Measurements from ENCODE around the gene KCNMA1. TPM values are rescaled to one million over a fixed set of nuclear protein-coding genes. Genes with fewer than 3 reads are reported as not detected.

KCNMA1 gene
- total RNA-seq, 1 donor: 106 TPM

- no peak for DNase-seq (ENCODE audit: low read depth)
- TF ChIP-seq, protein P1, sequence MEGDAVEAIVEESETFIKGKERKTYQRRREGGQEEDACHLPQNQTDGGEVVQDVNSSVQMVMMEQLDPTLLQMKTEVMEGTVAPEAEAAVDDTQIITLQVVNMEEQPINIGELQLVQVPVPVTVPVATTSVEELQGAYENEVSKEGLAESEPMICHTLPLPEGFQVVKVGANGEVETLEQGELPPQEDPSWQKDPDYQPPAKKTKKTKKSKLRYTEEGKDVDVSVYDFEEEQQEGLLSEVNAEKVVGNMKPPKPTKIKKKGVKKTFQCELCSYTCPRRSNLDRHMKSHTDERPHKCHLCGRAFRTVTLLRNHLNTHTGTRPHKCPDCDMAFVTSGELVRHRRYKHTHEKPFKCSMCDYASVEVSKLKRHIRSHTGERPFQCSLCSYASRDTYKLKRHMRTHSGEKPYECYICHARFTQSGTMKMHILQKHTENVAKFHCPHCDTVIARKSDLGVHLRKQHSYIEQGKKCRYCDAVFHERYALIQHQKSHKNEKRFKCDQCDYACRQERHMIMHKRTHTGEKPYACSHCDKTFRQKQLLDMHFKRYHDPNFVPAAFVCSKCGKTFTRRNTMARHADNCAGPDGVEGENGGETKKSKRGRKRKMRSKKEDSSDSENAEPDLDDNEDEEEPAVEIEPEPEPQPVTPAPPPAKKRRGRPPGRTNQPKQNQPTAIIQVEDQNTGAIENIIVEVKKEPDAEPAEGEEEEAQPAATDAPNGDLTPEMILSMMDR (IDR thresholded peaks at IDR 0.05; ENCODE audit: insufficient read depth, low read length): no peak
- no peak overlapping the region for H3K4me3 ChIP-seq (ENCODE audit: low read depth, low read length)
Observed at GRCh38 chr10:77472146-77472545, 165.5 kb downstream of the KCNMA1 start.

- no peak for DNase-seq (ENCODE audit: low read depth)
- no peak overlapping the region for H3K4me3 ChIP-seq (ENCODE audit: low read depth, low read length)
- TF ChIP-seq, protein P1 (IDR thresholded peaks at IDR 0.05; ENCODE audit: insufficient read depth, low read length): no peak
Observed at GRCh38 chr10:77471069-77471536, 166.5 kb downstream of the KCNMA1 start.

DNA sequence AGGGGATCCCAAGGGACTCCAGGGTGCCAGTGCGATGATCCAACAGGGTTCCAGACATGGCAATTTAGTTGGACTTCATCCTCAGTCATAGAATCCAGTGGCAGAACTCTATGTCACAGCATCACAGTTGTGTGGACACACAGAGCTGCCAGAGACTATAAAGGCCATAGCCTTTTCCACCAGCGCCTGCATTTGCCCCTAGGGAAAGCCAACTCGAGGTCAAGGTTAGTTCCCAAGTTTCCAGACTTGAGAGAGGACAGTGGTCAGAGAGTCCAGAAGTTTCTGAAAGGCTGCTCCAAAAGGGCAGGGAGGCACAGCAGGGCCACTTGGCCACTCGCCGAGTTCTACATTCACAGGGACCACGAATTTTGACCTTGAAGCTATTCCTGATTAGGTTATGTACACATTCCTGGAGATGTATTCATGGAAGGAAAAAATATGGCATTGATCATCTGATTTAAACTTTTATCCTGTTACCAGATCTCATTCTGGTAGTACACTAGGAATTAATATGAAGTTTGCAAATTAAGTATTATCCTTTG lies 170.1 kb downstream of the KCNMA1 start:
- DNase-seq (ENCODE audit: low read depth): no peak
- no peak overlapping the region for H3K4me3 ChIP-seq (ENCODE audit: low read depth, low read length)
- TF ChIP-seq, protein P1 (IDR thresholded peaks at IDR 0.05; ENCODE audit: insufficient read depth, low read length): no peak

DNA sequence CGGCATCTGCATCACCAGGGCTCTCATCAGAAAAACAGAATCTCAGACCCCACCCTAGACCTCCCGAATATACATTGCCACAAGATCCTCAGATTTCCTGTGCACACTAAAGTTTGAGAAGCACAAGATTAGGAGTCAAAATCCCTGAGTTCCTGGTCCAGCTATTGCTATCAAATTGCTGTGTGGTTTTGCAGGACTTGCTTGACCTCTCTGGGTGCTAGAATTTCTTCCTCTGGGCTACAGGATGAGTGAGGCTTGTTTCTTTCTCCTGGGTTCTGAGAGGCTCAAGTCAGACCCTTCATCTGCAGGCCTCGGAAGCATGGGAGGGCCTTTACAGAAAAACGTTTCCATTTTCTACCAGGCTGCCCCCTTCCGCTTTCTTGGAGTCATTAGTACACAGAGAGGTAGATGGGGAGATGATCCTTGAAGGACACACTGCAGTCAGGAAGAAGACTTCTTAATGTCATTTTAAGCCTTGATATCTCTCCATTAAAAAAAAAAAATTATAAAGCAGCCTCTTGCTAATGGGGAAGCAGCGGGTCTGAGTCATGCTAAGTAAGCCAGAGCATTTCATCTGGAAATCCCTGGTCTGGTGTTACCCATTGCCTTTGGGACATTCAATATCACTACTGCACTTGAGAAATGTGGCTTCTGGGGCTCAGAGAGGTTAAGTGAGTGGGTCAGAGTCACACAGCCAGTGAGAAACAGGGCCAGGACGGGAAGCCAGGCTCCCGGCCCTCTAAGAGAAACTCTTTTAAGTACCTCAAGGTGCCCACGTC lies 173.5 kb downstream of the KCNMA1 start:
- TF ChIP-seq, protein P1 (IDR thresholded peaks at IDR 0.05; ENCODE audit: insufficient read depth, low read length): no peak
- peak; percentile 25 for DNase-seq (ENCODE audit: low read depth)
- no peak overlapping the region for H3K4me3 ChIP-seq (ENCODE audit: low read depth, low read length)

- no peak for DNase-seq (ENCODE audit: low read depth)
- TF ChIP-seq, protein P1 (IDR thresholded peaks at IDR 0.05; ENCODE audit: insufficient read depth, low read length): no peak
- no peak overlapping the region for H3K4me3 ChIP-seq (ENCODE audit: low read depth, low read length)
Observed at GRCh38 chr10:77463499-77463898, 174.1 kb downstream of the KCNMA1 start.

DNA sequence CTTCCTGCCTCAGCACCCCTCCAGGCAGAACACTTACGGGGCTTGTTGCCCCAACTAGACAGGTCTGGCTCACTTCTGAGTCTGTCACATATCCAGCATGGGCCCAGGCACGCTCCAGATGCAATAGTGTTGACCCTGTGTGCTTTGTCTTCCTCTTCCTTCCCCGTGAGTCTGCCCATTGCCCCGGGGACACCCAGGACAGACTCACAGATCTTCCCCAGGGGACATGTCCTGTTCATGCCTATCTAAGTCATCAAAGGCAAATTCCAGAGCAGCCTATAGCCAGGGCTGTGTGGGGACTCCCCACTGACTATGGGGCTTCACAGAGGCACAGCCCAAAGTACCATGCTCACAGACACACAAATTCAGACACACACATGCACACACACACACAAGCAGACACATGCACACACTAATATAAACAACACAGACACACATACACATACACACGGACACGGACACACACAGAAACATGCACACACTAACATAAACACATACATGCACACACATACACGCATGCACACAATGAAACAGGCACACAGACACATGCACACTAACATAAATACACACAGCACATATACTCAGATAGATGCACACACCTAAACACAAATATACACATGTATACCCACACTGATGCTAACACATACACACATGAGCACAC lies 175.8 kb downstream of the KCNMA1 start:
- no peak for DNase-seq (ENCODE audit: low read depth)
- TF ChIP-seq, protein P1 (IDR thresholded peaks at IDR 0.05; ENCODE audit: insufficient read depth, low read length): no peak
- H3K4me3 ChIP-seq (ENCODE audit: low read depth, low read length): no peak overlapping the region
